ENCODE measurements around the gene WDR77.
A peak's percentile ranks its signal among the peaks of the same experiment; 100 is the strongest.

The WDR77 gene

GRCh38 chr1:111402083-111402482, 47.0 kb downstream of the WDR77 start:
- TF ChIP-seq CTCF (IDR thresholded peaks at IDR 0.05; ENCODE audit: borderline replicate concordance, control extremely low read depth, extremely low read depth, insufficient read depth, missing control alignments): no peak
- in situ Hi-C loops (cut with MboI; ENCODE audit: low sequenced_read_pairs, unreplicated experiment): no loop called here
- DNase-seq (ENCODE audit: low spot score): no peak

GRCh38 chr1:111399792-111400610, 49.1 kb downstream of the WDR77 start:
- peak; percentile 28 for TF ChIP-seq CTCF (IDR thresholded peaks at IDR 0.05; ENCODE audit: borderline replicate concordance, control extremely low read depth, extremely low read depth, insufficient read depth, missing control alignments)
- in situ Hi-C loops (cut with MboI; ENCODE audit: low sequenced_read_pairs, unreplicated experiment): loop anchor here (10.0 kb wide), 1 partner anchor 175 kb away; the partner anchor contains the start of gene CHI3L2
- DNase-seq (ENCODE audit: low spot score): peak; percentile 37

GRCh38 chr1:111392460-111392945, 56.6 kb downstream of the WDR77 start:
- no peak for TF ChIP-seq CTCF (IDR thresholded peaks at IDR 0.05; ENCODE audit: borderline replicate concordance, control extremely low read depth, extremely low read depth, insufficient read depth, missing control alignments)
- DNase-seq (ENCODE audit: low spot score): no peak
- in situ Hi-C loops (cut with MboI; ENCODE audit: low sequenced_read_pairs, unreplicated experiment): loop anchor here (10.0 kb wide), 1 partner anchor 168 kb away; the partner anchor contains the start of gene CHI3L2

GRCh38 chr1:111392042-111392441, 57.0 kb downstream of the WDR77 start:
- in situ Hi-C loops (cut with MboI; ENCODE audit: low sequenced_read_pairs, unreplicated experiment): loop anchor here (10.0 kb wide), 1 partner anchor 167 kb away; the partner anchor contains the start of gene CHI3L2
- DNase-seq (ENCODE audit: low spot score): no peak
- TF ChIP-seq CTCF (IDR thresholded peaks at IDR 0.05; ENCODE audit: borderline replicate concordance, control extremely low read depth, extremely low read depth, insufficient read depth, missing control alignments): no peak
